ENCODE results near the gene GPR183. TPM values are rescaled to one million over a fixed set of nuclear protein-coding genes. Genes with fewer than 3 reads are reported as not detected.

GPR183 gene
- total and polyA plus RNA-seq, 2 of the 8 experiments (the other 6 are each of a cell fraction or from before 2014, with no cell fraction given) = not detected

GRCh38 chr13:99265821-99266426 lies 41.3 kb downstream of the GPR183 start (continued):
- TF ChIP-seq CHD7 (IDR thresholded peaks at IDR 0.05; ENCODE audit: insufficient replicate concordance, low read length) (no peak), EP300 (IDR thresholded peaks at IDR 0.05; ENCODE audit: borderline replicate concordance in 1 of 2, low read depth in 2 of 2, low read length in 2 of 2) (no peak), KDM1A (IDR thresholded peaks at IDR 0.05; ENCODE audit: borderline replicate concordance, low read length) (no peak), RFX5 (IDR thresholded peaks at IDR 0.05; ENCODE audit: borderline replicate concordance, low read depth, low read length) (no peak), RBBP5 (IDR thresholded peaks at IDR 0.05; ENCODE audit: borderline replicate concordance, low read depth, low read length) (no peak), HDAC2 (IDR thresholded peaks at IDR 0.05; ENCODE audit: borderline replicate concordance in 1 of 2, low read depth in 2 of 2, low read length in 2 of 2) (no peak), FOSL1 (IDR thresholded peaks at IDR 0.05; ENCODE audit: insufficient read depth, low read depth, low read length) (no peak)
